Fibroblast of lung (primary cell): ENCODE measurements around the gene MYO1A. TPM values are rescaled to one million over a fixed set of nuclear protein-coding genes. Genes with fewer than 3 reads are reported as not detected.

Experiments used
- DNase-seq, 2 donors: peaks; one replicate each; pipeline versions ENCODE4 v3.0.0 to v3.0.0-alpha.2; 2010; ENCODE audit warnings: low read depth in 2 of 2
- H2AFZ ChIP-seq: 2 replicates; pipeline ENCODE4 v1.5.1; 2012; ENCODE audit warnings: low read length, control low read depth, inconsistent platforms
- H3K27ac ChIP-seq: 2 replicates; pipeline ENCODE4 v1.5.1; 2011; ENCODE audit warnings: low read length, control low read depth; ENCODE audit not compliant: insufficient read depth
- H3K27me3 ChIP-seq: 2 replicates; pipeline ENCODE4 v1.5.1; 2011; ENCODE audit warnings: mild to moderate bottlenecking, low read length; ENCODE audit not compliant: control insufficient read depth, insufficient read depth
- H3K36me3 ChIP-seq: 2 replicates; pipeline ENCODE4 v1.5.1; 2011; ENCODE audit warnings: low read length; ENCODE audit not compliant: control insufficient read depth, insufficient read depth
- H3K4me1 ChIP-seq: 2 replicates; pipeline ENCODE4 v1.5.1; 2011; ENCODE audit warnings: low read length; ENCODE audit not compliant: control insufficient read depth, insufficient read depth; ENCODE audit errors: extremely low read depth
- H3K4me2 ChIP-seq: 2 replicates; pipeline ENCODE4 v1.5.1; 2011; ENCODE audit warnings: low read length, control low read depth; ENCODE audit not compliant: insufficient read depth; ENCODE audit errors: extremely low read depth
- H3K4me3 ChIP-seq, 4 experiments: fragments of 200-600 bp in 1 of 4; sonication (generic) in 1 of 4; replicated peaks in 1 of 4; 2 replicates each; pipeline ENCODE4 v1.5.1; 2011 to 2016; ENCODE audit warnings: low read length in 4 of 4, low read depth in 3 of 4, mild to moderate bottlenecking in 3 of 4, control low read depth in 2 of 4, inconsistent platforms in 1 of 4, mixed read lengths in 1 of 4; ENCODE audit not compliant: insufficient read depth in 1 of 4; ENCODE audit errors: control extremely low read depth in 1 of 4
- H3K79me2 ChIP-seq: 2 replicates; pipeline ENCODE4 v1.5.1; 2012; ENCODE audit warnings: mild to moderate bottlenecking, low read length, inconsistent platforms; ENCODE audit not compliant: control insufficient read depth, insufficient read depth
- H3K9ac ChIP-seq: 2 replicates; pipeline ENCODE4 v1.5.1; 2011; ENCODE audit warnings: mild to moderate bottlenecking, low read length, control low read depth; ENCODE audit not compliant: insufficient read depth
- H3K9me3 ChIP-seq: 2 replicates; pipeline ENCODE4 v1.5.1; 2012; ENCODE audit warnings: low read depth, low read length; ENCODE audit not compliant: control insufficient read depth, insufficient read depth
- H4K20me1 ChIP-seq: 2 replicates; pipeline ENCODE4 v1.5.1; 2011; ENCODE audit warnings: low read length; ENCODE audit not compliant: control insufficient read depth, insufficient read depth; ENCODE audit errors: extremely low read depth
- CTCF ChIP-seq, 2 donors: IDR thresholded peaks in 1 of 2; conservative IDR thresholded peaks in 1 of 2; 1 replicate in 1 of 2; 2 replicates in 1 of 2; pipeline ENCODE4 v1.5.1; 2011 to 2012; ENCODE audit warnings: low read length in 2 of 2, control low read depth in 1 of 2, inconsistent platforms in 1 of 2, low read depth in 1 of 2, mild to moderate bottlenecking in 1 of 2
- EZH2 ChIP-seq: IDR thresholded peaks from 2 replicates; pipeline ENCODE4 v1.5.1; 2012; ENCODE audit warnings: low read length, control low read depth, mild to moderate bottlenecking; ENCODE audit errors: missing control alignments
- polyA plus RNA-seq, 2 donors: library from polyadenylated mRNA; depleted of rRNA in 1 of 2; stranded (reverse) in 1 of 2; unstranded in 1 of 2; fragments of >200 nt; gene quantifications; 2 replicates each; pipeline ENCODE4 v1.2.1, GENCODE V29; 2011 to 2012; ENCODE audit warnings: missing spikeins in 1 of 2
- total RNA-seq: library from RNA; depleted of rRNA; stranded (reverse); fragments of >200 nt; gene quantifications from 2 replicates; pipeline ENCODE4 v1.2.1, GENCODE V29; 2014

Gene MYO1A
- total and polyA plus RNA-seq, 2 donors (not counting 1 experiment from before 2014, with no cell fraction given) = 0.01 to 0.17 TPM

- Histone ChIP-seq H2AFZ (no peak overlapping the region), H4K20me1 (no peaks in the 10 kb centered on the region), H3K27me3 (no peaks in the 10 kb centered on the region), H3K4me2 (peak overlapping the region; percentile 55), H3K4me3 (peak overlapping the region in 1 of 4 experiments; percentile 95), H3K4me1 (peaks cover 26% of the 10 kb centered on the region), H3K36me3 (peaks cover 39% of the 10 kb centered on the region), H3K79me2 (peaks cover 47% of the 10 kb centered on the region), H3K9me3 (no peaks in the 10 kb centered on the region), H3K9ac (peak overlapping the region; percentile 18), H3K27ac (peak overlapping the region; percentile 75)
- no peak for DNase-seq
- TF ChIP-seq CTCF (conservative IDR thresholded peaks at IDR 0.05 in 1 of 2, IDR thresholded peaks at IDR 0.05 in 1 of 2; ENCODE audit: low read depth in 1 of 2, low read length in 2 of 2) = no peak
- TF ChIP-seq EZH2 = no peak
These were observed 43.0 kb upstream of the MYO1A start for GRCh38 chr12:57092876-57093414.

GRCh38 chr12:57092529-57092862 lies 42.6 kb upstream of the MYO1A start:
- peak overlapping the region; percentile 28 for H3K4me2 ChIP-seq
- H4K20me1 ChIP-seq = no peaks in the 10 kb centered on the region
- H3K9me3 ChIP-seq = no peaks in the 10 kb centered on the region
- H3K4me1 ChIP-seq = peaks cover 26% of the 10 kb centered on the region
- peaks cover 39% of the 10 kb centered on the region for H3K36me3 ChIP-seq
- peaks cover 47% of the 10 kb centered on the region for H3K79me2 ChIP-seq
- no peak overlapping the region for H3K9ac ChIP-seq
- no peak overlapping the region for H3K27ac ChIP-seq
- TF ChIP-seq CTCF (conservative IDR thresholded peaks at IDR 0.05 in 1 of 2, IDR thresholded peaks at IDR 0.05 in 1 of 2; ENCODE audit: low read depth in 1 of 2, low read length in 2 of 2) = no peak
- TF ChIP-seq EZH2 = no peak
- H3K27me3 ChIP-seq = no peaks in the 10 kb centered on the region
- no peak for DNase-seq
- peak overlapping the region in 1 of 4 experiments; percentile 95 for H3K4me3 ChIP-seq
- H2AFZ ChIP-seq = no peak overlapping the region

GRCh38 chr12:57091638-57092528 lies 42.0 kb upstream of the MYO1A start:
- H3K9me3 ChIP-seq = no peaks in the 10 kb centered on the region
- H2AFZ ChIP-seq = no peak overlapping the region
- TF ChIP-seq EZH2 (no peak), CTCF (conservative IDR thresholded peaks at IDR 0.05 in 1 of 2, IDR thresholded peaks at IDR 0.05 in 1 of 2; ENCODE audit: low read depth in 1 of 2, low read length in 2 of 2) (no peak)
- H4K20me1 ChIP-seq = no peaks in the 10 kb centered on the region
- peak overlapping the region in 3 of 4 experiments; percentile 73 to 95 (median 93) for H3K4me3 ChIP-seq
- no peak for DNase-seq
- peaks cover 26% of the 10 kb centered on the region for H3K4me1 ChIP-seq
- peaks cover 47% of the 10 kb centered on the region for H3K79me2 ChIP-seq
- H3K4me2 ChIP-seq = peak overlapping the region; percentile 100
- no peaks in the 10 kb centered on the region for H3K27me3 ChIP-seq
- no peak overlapping the region for H3K27ac ChIP-seq
- no peak overlapping the region for H3K9ac ChIP-seq
- peaks cover 37% of the 10 kb centered on the region for H3K36me3 ChIP-seq
